Peyer's patch (tissue), 4 donors: ENCODE measurements around the gene LEAP2.

Experiments used
- CTCF ChIP-seq, 6 experiments: fragments of 450-650 bp in 4 of 6; fragments of 200-600 bp in 2 of 6; sonication (generic) in 1 of 6; IDR thresholded peaks; one replicate each; pipeline ENCODE4 v1.5.1; 2017 to 2019; ENCODE audit warnings: antibody characterized with exemption in 6 of 6, mild to moderate bottlenecking in 3 of 6, moderate library complexity in 1 of 6
- POLR2A ChIP-seq, 2 donors: fragments of 450-650 bp; IDR thresholded peaks; one replicate each; pipeline ENCODE4 v1.5.1; 2017; ENCODE audit warnings: antibody characterized with exemption in 2 of 2, mild to moderate bottlenecking in 2 of 2, moderate library complexity in 2 of 2

GRCh38 chr5:132890817-132891216 is 17.3 kb downstream of the LEAP2 start:
- TF ChIP-seq CTCF (IDR thresholded peaks at IDR 0.05), result no peak
- no peak for TF ChIP-seq POLR2A (IDR thresholded peaks at IDR 0.05)
